Tongue (tissue), 2 donors: ENCODE results near the gene SCN7A. TPM values are rescaled to one million over a fixed set of nuclear protein-coding genes. Genes with fewer than 3 reads are reported as not detected.

Experiments
- DNase-seq: peaks from one replicate; pipeline ENCODE4 v3.0.0-alpha.2; 2015
- total RNA-seq: library from RNA; depleted of rRNA; stranded (reverse); fragments of >200 nt; gene quantifications from one replicate; pipeline ENCODE4 v1.2.3, GENCODE V29; 2014

The SCN7A gene
- total RNA-seq, 1 donor from 2014 or later: 71.0 TPM

GRCh38 chr2:166357068-166357949 is 136.7 kb downstream of the SCN7A start:
- DNase-seq: no peak

Other genes with a start within 250 kb of the SCN7A start
- 11.1 TPM for gene SCN9A, start 118.3 kb downstream of the SCN7A start, total RNA-seq